ENCODE data around the gene OR8G1. TPM values are rescaled to one million over a fixed set of nuclear protein-coding genes. Genes with fewer than 3 reads are reported as not detected.

OR8G1 gene, protein sequence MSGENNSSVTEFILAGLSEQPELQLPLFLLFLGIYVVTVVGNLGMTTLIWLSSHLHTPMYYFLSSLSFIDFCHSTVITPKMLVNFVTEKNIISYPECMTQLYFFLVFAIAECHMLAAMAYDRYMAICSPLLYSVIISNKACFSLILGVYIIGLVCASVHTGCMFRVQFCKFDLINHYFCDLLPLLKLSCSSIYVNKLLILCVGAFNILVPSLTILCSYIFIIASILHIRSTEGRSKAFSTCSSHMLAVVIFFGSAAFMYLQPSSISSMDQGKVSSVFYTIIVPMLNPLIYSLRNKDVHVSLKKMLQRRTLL
- not detected for total RNA-seq

DNA sequence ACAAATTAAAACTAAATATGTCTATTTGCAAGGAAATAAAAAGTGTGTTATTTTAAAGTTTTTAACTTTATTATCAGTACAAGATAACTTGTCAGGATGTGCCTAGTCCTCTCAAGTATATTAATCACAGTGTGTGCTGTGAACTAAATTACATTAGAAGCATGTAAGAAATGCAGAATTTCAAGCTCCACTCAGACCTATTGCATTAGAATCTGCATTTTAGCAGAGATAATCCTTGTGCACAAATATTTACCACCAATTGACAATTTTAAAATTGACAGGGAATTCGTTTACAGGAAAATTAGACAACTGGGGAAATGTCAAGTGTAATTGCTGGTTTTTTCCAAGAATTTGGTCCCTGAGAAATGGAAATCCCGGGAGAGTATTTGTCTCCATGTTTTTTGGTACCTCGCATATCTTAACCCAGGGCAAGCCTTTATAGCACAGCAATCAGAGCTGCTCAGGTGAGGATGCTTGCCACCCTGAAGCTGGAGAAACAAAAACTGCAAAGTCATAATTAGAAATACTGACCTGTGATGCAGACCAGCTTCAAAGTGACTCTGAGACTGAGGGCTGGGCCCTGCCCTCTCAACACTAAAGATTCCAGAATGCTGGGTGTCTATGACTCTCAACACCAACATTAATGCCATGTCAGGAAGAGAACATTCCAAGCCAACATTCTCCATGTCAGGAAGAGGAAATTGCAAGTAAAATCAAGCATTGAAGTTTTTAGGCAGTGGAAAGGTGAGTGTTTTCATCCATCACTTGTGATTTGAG is at the start of gene OR8G1:
OR8G1 (plus strand) TSS at position 475 of the 777 bp plus-strand sequence. CDS start 8,581 bp downstream, outside the sequence.
- H3K9me3 ChIP-seq = no peaks in the 10 kb centered on the region
- H3K4me1 ChIP-seq = no peaks in the 10 kb centered on the region
- H3K27me3 ChIP-seq = no peaks in the 10 kb centered on the region
- WGBS, 2 donors = 77% methylated on average over 3 of the region's 3 CpGs
- H3K27ac ChIP-seq = no peak within 1 kb of the TSS
- H3K36me3 ChIP-seq = no peaks in the 10 kb centered on the region
- no peak within 1 kb of the TSS for H3K4me3 ChIP-seq
- no peak for DNase-seq (ENCODE audit: low spot score in 2 of 2)
- TF ChIP-seq POLR2A (IDR thresholded peaks at IDR 0.05) (no peak), EP300 (IDR thresholded peaks at IDR 0.05) (no peak)
- TF ChIP-seq, protein P1, sequence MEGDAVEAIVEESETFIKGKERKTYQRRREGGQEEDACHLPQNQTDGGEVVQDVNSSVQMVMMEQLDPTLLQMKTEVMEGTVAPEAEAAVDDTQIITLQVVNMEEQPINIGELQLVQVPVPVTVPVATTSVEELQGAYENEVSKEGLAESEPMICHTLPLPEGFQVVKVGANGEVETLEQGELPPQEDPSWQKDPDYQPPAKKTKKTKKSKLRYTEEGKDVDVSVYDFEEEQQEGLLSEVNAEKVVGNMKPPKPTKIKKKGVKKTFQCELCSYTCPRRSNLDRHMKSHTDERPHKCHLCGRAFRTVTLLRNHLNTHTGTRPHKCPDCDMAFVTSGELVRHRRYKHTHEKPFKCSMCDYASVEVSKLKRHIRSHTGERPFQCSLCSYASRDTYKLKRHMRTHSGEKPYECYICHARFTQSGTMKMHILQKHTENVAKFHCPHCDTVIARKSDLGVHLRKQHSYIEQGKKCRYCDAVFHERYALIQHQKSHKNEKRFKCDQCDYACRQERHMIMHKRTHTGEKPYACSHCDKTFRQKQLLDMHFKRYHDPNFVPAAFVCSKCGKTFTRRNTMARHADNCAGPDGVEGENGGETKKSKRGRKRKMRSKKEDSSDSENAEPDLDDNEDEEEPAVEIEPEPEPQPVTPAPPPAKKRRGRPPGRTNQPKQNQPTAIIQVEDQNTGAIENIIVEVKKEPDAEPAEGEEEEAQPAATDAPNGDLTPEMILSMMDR (IDR thresholded peaks at IDR 0.05) = no peak

DNA sequence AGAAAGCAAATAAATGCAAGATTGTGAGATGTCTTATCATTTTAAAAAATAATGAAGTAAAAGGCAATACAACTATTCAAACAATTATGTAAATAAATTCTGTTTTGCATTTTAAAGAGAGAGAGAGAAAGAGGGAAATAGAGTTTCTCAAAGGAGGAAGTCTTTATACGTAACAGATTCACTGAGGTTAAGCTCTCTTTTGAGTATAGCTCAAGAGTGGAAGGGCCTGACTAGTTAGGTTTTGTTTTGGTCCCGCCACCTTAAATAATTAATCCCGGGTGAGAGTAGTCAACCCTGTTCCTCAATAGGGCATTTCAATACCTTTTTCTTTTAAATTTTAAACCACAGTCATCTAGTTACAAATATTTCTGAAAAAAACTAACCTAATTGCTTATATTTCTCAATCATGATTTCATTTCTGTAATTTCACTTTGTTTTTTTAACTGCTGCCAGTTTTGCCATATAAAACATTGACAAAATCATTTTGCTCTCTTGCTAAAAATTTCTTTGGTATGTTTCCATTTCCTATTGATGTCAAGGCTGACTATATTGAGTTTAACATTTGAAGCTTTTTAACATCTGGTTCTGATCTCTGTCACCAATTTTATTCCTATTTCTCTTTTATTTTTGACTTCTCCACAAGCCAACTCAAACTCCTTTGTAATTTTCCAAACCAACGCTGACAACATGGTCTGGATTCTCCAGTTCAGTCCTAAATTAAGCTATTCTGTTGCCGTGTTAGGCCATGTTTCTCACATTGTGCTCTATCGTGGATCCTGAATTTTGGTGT is 47.5 kb upstream of the OR8G1 start:
- 56 to 72% methylated on average over 6 of the region's 6 CpGs for WGBS, 2 donors
- H3K4me3 ChIP-seq = no peak overlapping the region
- H3K27ac ChIP-seq = peak overlapping the region in 1 of 4 donors; percentile 22
- H3K4me1 ChIP-seq = peaks cover 0 to 4% (median 0%) of the 10 kb centered on the region in 4 donors
- no peaks in the 10 kb centered on the region for H3K27me3 ChIP-seq
- H3K9me3 ChIP-seq = no peaks in the 10 kb centered on the region
- TF ChIP-seq, protein P1 (IDR thresholded peaks at IDR 0.05) = no peak
- no peak for TF ChIP-seq POLR2A (IDR thresholded peaks at IDR 0.05)
- no peak for TF ChIP-seq EP300 (IDR thresholded peaks at IDR 0.05)
- H3K36me3 ChIP-seq = no peaks in the 10 kb centered on the region
- DNase-seq (ENCODE audit: low spot score in 2 of 2) = no peak

DNA sequence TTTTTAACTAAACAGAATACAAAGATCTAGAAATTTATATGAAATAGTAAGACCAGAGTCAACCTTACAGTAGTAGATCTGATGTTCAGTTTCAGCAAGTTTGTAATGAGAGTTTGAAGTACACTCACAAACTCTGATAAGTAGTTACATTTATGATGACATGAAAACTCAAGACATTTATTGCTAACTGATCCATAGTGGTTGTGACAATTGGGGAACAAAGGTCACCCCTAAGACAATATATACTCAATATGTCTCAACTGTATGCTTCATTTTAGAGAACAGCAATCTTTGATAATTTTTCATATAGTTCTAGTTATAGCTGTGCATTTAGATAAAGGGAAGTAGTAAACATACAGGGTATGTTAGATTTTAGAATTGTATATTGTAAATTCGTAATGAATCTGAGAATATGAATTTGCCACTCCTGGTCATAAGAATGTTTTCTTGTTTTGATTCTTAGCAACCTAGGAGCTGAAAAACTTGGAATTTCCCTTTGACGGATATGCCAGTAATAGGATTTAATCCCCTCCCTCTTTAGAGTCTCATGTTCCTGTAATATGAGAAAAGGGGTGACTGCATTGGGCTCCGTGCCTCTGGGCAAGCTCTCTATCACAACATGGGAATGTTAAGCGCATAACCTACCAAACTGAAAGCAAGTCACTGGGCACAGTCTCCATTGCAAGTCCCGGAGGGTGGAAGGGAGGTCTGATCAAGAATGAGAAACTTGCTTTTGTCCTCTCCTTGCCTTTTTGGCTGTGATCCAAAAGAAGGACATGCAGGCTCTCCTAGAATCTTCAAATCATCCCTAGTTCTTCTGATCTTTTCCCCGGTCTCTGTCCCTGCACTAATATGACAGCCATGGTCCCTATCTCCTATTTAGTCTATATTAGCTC is 46.4 kb upstream of the OR8G1 start:
- DNase-seq (ENCODE audit: low spot score in 2 of 2) = no peak
- TF ChIP-seq EP300 (IDR thresholded peaks at IDR 0.05) (no peak), POLR2A (IDR thresholded peaks at IDR 0.05) (no peak)
- TF ChIP-seq, protein P1 (IDR thresholded peaks at IDR 0.05) = no peak
- no peak overlapping the region for H3K4me3 ChIP-seq

DNA sequence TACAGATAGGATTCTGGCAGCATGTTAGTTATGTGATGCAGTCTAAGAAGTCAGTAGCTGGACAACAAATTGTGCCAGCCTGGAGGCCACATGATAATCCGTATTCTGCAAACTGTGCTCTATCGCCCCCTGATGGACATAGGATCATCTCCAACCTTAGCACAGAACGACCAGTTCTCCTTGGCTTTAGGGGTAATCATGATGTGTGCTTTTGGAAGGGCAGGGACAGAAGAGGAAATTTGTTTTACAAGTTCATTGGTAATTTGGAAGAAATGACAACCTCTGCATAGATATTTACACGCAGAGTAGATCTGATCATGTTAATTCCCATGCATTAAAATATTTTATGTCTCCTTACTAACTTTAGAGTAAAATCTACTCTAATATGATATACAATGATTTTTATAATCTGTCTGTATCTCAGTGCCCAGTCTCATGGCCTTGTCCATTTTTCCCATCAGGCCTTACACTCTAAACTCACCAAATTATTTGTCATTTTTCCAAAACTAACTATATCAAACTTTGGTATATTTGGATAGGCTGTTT is 45.6 kb upstream of the OR8G1 start:
- no peaks in the 10 kb centered on the region for H3K36me3 ChIP-seq
- 24 to 26% methylated on average over 4 of the region's 4 CpGs for WGBS, 2 donors
- peaks cover 0 to 4% (median 0%) of the 10 kb centered on the region in 4 donors for H3K4me1 ChIP-seq
- peak in 1 of 2 donors; percentile 57 for DNase-seq (ENCODE audit: low spot score in 2 of 2)
- H3K27me3 ChIP-seq = no peaks in the 10 kb centered on the region
- H3K9me3 ChIP-seq = no peaks in the 10 kb centered on the region
- no peak for TF ChIP-seq EP300 (IDR thresholded peaks at IDR 0.05)
- TF ChIP-seq, protein P1 (IDR thresholded peaks at IDR 0.05) = peak in 3 of 5 experiments; percentile 17 to 23 (median 20)
- H3K4me3 ChIP-seq = no peak overlapping the region
- no peak overlapping the region for H3K27ac ChIP-seq

More for the DNA sequence above, 46.4 kb upstream of the OR8G1 start:
- no peaks in the 10 kb centered on the region for H3K9me3 ChIP-seq
- peak overlapping the region in 1 of 4 donors; percentile 22 for H3K27ac ChIP-seq
- WGBS, 2 donors = 70% methylated on average over 6 of the region's 6 CpGs
- peaks cover 0 to 4% (median 0%) of the 10 kb centered on the region in 4 donors for H3K4me1 ChIP-seq
- H3K27me3 ChIP-seq = no peaks in the 10 kb centered on the region
- H3K36me3 ChIP-seq = no peaks in the 10 kb centered on the region
